Measurements from ENCODE around the gene DNAI1.

Gene DNAI1

GRCh38 chr9:34550681-34551270, 92.2 kb downstream of the DNAI1 start:
- DNase-seq, result no peak
- no peak overlapping the region for H3K4me3 Mint-ChIP-seq
- H3K4me1 Mint-ChIP-seq (ENCODE audit: low read depth in 2 of 2), result no peaks in the 10 kb centered on the region
- peaks cover 38 to 64% of the 10 kb centered on the region in 2 donors for H3K27me3 Mint-ChIP-seq
- no peaks in the 10 kb centered on the region for H3K36me3 Mint-ChIP-seq (ENCODE audit: insufficient read depth)
- H3K27ac Mint-ChIP-seq, result no peak overlapping the region
- no peak for ATAC-seq (replicated peaks)
- H3K9me3 Mint-ChIP-seq, result no peaks in the 10 kb centered on the region

- Mint-ChIP-seq H3K27me3 (peaks cover 40 to 64% of the 10 kb centered on the region in 2 donors), H3K9me3 (no peaks in the 10 kb centered on the region), H3K36me3 (ENCODE audit: insufficient read depth) (no peaks in the 10 kb centered on the region), H3K4me1 (ENCODE audit: low read depth in 2 of 2) (no peaks in the 10 kb centered on the region), H3K27ac (no peak overlapping the region), H3K4me3 (no peak overlapping the region)
- DNase-seq (no peak), ATAC-seq (replicated peaks) (no peak)
These were observed 93.4 kb downstream of the DNAI1 start for GRCh38 chr9:34551751-34552605.

- Mint-ChIP-seq H3K27ac (no peak overlapping the region), H3K27me3 (peaks cover 38 to 64% of the 10 kb centered on the region in 2 donors), H3K9me3 (no peaks in the 10 kb centered on the region), H3K4me1 (ENCODE audit: low read depth in 2 of 2) (no peaks in the 10 kb centered on the region), H3K4me3 (no peak overlapping the region), H3K36me3 (ENCODE audit: insufficient read depth) (no peaks in the 10 kb centered on the region)
- ATAC-seq (replicated peaks) (no peak), DNase-seq (no peak)
These were observed 94.0 kb downstream of the DNAI1 start for GRCh38 chr9:34552606-34552981.

- no peak for ATAC-seq (replicated peaks)
- H3K36me3 Mint-ChIP-seq (ENCODE audit: insufficient read depth), result no peaks in the 10 kb centered on the region
- H3K4me3 Mint-ChIP-seq, result no peak overlapping the region
- DNase-seq, result no peak
- no peaks in the 10 kb centered on the region for H3K9me3 Mint-ChIP-seq
- H3K27ac Mint-ChIP-seq, result no peak overlapping the region
- no peaks in the 10 kb centered on the region for H3K4me1 Mint-ChIP-seq (ENCODE audit: low read depth in 2 of 2)
- H3K27me3 Mint-ChIP-seq, result peaks cover 38 to 64% of the 10 kb centered on the region in 2 donors
These were observed 94.4 kb downstream of the DNAI1 start for GRCh38 chr9:34552986-34553385.

- no peaks in the 10 kb centered on the region for H3K36me3 Mint-ChIP-seq (ENCODE audit: insufficient read depth)
- H3K4me3 Mint-ChIP-seq, result no peak overlapping the region
- H3K4me1 Mint-ChIP-seq (ENCODE audit: low read depth in 2 of 2), result no peaks in the 10 kb centered on the region
- DNase-seq (no peak), ATAC-seq (replicated peaks) (no peak)
- H3K27me3 Mint-ChIP-seq, result peaks cover 32 to 64% of the 10 kb centered on the region in 2 donors
- H3K27ac Mint-ChIP-seq, result no peak overlapping the region
- H3K9me3 Mint-ChIP-seq, result no peaks in the 10 kb centered on the region
These were observed 95.0 kb downstream of the DNAI1 start for GRCh38 chr9:34553511-34554021.

- DNase-seq (no peak), ATAC-seq (replicated peaks) (no peak)
- H3K4me3 Mint-ChIP-seq, result no peak overlapping the region
- no peak overlapping the region for H3K27ac Mint-ChIP-seq
- H3K4me1 Mint-ChIP-seq (ENCODE audit: low read depth in 2 of 2), result no peaks in the 10 kb centered on the region
- peaks cover 31 to 70% of the 10 kb centered on the region in 2 donors for H3K27me3 Mint-ChIP-seq
- no peaks in the 10 kb centered on the region for H3K9me3 Mint-ChIP-seq
- no peaks in the 10 kb centered on the region for H3K36me3 Mint-ChIP-seq (ENCODE audit: insufficient read depth)
These were observed 95.8 kb downstream of the DNAI1 start for GRCh38 chr9:34554211-34555001.

GRCh38 chr9:34555002-34555348, 96.4 kb downstream of the DNAI1 start:
- Mint-ChIP-seq H3K27ac (no peak overlapping the region), H3K36me3 (ENCODE audit: insufficient read depth) (no peaks in the 10 kb centered on the region), H3K9me3 (no peaks in the 10 kb centered on the region), H3K4me3 (no peak overlapping the region), H3K27me3 (peaks cover 33 to 76% of the 10 kb centered on the region in 2 donors), H3K4me1 (ENCODE audit: low read depth in 2 of 2) (no peaks in the 10 kb centered on the region)
- DNase-seq (no peak), ATAC-seq (replicated peaks) (no peak)

- Mint-ChIP-seq H3K36me3 (ENCODE audit: insufficient read depth) (no peaks in the 10 kb centered on the region), H3K27me3 (peaks cover 37 to 81% of the 10 kb centered on the region in 2 donors), H3K27ac (no peak overlapping the region), H3K9me3 (no peaks in the 10 kb centered on the region), H3K4me3 (no peak overlapping the region), H3K4me1 (ENCODE audit: low read depth in 2 of 2) (no peaks in the 10 kb centered on the region)
- DNase-seq (no peak), ATAC-seq (replicated peaks) (no peak)
These were observed 96.9 kb downstream of the DNAI1 start for GRCh38 chr9:34555500-34555899.

GRCh38 chr9:34555936-34556525, 97.4 kb downstream of the DNAI1 start:
- ATAC-seq (replicated peaks), result no peak
- Mint-ChIP-seq H3K9me3 (no peaks in the 10 kb centered on the region), H3K27ac (no peak overlapping the region), H3K36me3 (ENCODE audit: insufficient read depth) (no peaks in the 10 kb centered on the region), H3K4me1 (ENCODE audit: low read depth in 2 of 2) (no peaks in the 10 kb centered on the region), H3K4me3 (no peak overlapping the region), H3K27me3 (peaks cover 39 to 87% of the 10 kb centered on the region in 2 donors)
- DNase-seq, result no peak

- Mint-ChIP-seq H3K4me1 (ENCODE audit: low read depth in 2 of 2) (no peaks in the 10 kb centered on the region), H3K27ac (no peak overlapping the region), H3K27me3 (peaks cover 42 to 90% of the 10 kb centered on the region in 2 donors), H3K36me3 (ENCODE audit: insufficient read depth) (no peaks in the 10 kb centered on the region), H3K9me3 (no peaks in the 10 kb centered on the region), H3K4me3 (no peak overlapping the region)
- no peak for ATAC-seq (replicated peaks)
- no peak for DNase-seq
These were observed 98.3 kb downstream of the DNAI1 start for GRCh38 chr9:34556949-34557348.

- H3K27ac Mint-ChIP-seq, result no peak overlapping the region
- H3K4me1 Mint-ChIP-seq (ENCODE audit: low read depth in 2 of 2), result no peaks in the 10 kb centered on the region
- DNase-seq (no peak), ATAC-seq (replicated peaks) (no peak)
- no peaks in the 10 kb centered on the region for H3K36me3 Mint-ChIP-seq (ENCODE audit: insufficient read depth)
- peaks cover 42 to 84% of the 10 kb centered on the region in 2 donors for H3K27me3 Mint-ChIP-seq
- no peaks in the 10 kb centered on the region for H3K9me3 Mint-ChIP-seq
- no peak overlapping the region for H3K4me3 Mint-ChIP-seq
These were observed 99.1 kb downstream of the DNAI1 start for GRCh38 chr9:34557426-34558321.

GRCh38 chr9:34558364-34558763, 99.8 kb downstream of the DNAI1 start:
- Mint-ChIP-seq H3K27ac (no peak overlapping the region), H3K9me3 (no peaks in the 10 kb centered on the region), H3K27me3 (peaks cover 48 to 87% of the 10 kb centered on the region in 2 donors)

More at GRCh38 chr9:34558364-34558763, 99.8 kb downstream of the DNAI1 start:
- ATAC-seq (replicated peaks), result no peak
- Mint-ChIP-seq H3K36me3 (ENCODE audit: insufficient read depth) (no peaks in the 10 kb centered on the region), H3K4me3 (no peak overlapping the region), H3K4me1 (ENCODE audit: low read depth in 2 of 2) (no peaks in the 10 kb centered on the region)
- no peak for DNase-seq
